ENCODE results near the gene STT3A.

DNA sequence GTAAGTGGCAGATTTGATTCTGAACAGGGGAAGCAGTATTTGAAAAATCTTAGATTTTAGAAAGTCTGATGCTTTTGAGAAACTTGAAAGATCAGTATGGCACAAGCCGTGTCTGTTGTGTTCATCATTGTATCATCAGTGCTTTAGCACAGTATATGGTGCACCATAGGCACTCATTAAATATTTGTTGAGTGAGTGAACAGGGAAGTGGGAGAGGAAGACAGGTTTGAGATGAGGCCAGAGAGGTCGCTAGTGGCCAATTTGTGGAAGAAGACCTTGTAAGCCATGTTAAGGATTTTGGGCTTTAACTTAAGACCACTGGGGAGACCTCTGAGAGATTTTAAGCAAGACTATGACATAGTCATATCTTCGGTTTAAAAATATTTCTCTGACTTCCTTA is 45.2 kb downstream of the STT3A start:
- TF ChIP-seq EZH2phosphoT487 (IDR thresholded peaks at IDR 0.05; ENCODE audit: borderline replicate concordance, low read depth, low read length) = no peak
- peak; percentile 37 for TF ChIP-seq CTCF (conservative IDR thresholded peaks at IDR 0.05; ENCODE audit: low read length)
